Type B pancreatic cell (in vitro differentiated cells): ENCODE data around the gene RB1. TPM values are rescaled to one million over a fixed set of nuclear protein-coding genes. Genes with fewer than 3 reads are reported as not detected.

Source experiments
- DNase-seq: peaks from one replicate; pipeline ENCODE4 v3.0.0; 2021; ENCODE audit warnings: mixed read lengths; ENCODE audit not compliant: unreplicated experiment; ENCODE audit errors: extremely low spot score
- H3K27ac Mint-ChIP-seq: 2 replicates; pipeline ENCODE4 v1.8.0; 2021; ENCODE audit warnings: mild to moderate bottlenecking, mixed read lengths
- H3K27me3 Mint-ChIP-seq: 2 replicates; pipeline ENCODE4 v1.8.0; 2021; ENCODE audit warnings: mixed read lengths
- H3K36me3 Mint-ChIP-seq: 2 replicates; pipeline ENCODE4 v1.8.0; 2021; ENCODE audit warnings: mixed read lengths
- H3K4me1 Mint-ChIP-seq: one replicate; pipeline ENCODE4 v1.8.0; 2021; ENCODE audit warnings: mixed read lengths; ENCODE audit not compliant: unreplicated experiment
- H3K4me3 Mint-ChIP-seq: 2 replicates; pipeline ENCODE4 v1.8.0; 2021; ENCODE audit warnings: mild to moderate bottlenecking, mixed read lengths
- H3K9me3 Mint-ChIP-seq: 2 replicates; pipeline ENCODE4 v1.8.0; 2021; ENCODE audit warnings: mixed read lengths
- total RNA-seq: library from RNA; stranded (reverse); gene quantifications from 2 replicates; pipeline ENCODE4 v1.2.1, GENCODE V29; 2021; ENCODE audit warnings: low replicate concordance
- TF ChIP-seq, protein P1 (sequence below): fragments of 200-600 bp; sonication (generic); conservative IDR thresholded peaks from 2 replicates; pipeline ENCODE4 v1.5.0; 2021; ENCODE audit warnings: antibody characterized with exemption, mild to moderate bottlenecking

RB1 gene
- total RNA-seq, 1 donor from 2014 or later: 26.6 TPM

DNA sequence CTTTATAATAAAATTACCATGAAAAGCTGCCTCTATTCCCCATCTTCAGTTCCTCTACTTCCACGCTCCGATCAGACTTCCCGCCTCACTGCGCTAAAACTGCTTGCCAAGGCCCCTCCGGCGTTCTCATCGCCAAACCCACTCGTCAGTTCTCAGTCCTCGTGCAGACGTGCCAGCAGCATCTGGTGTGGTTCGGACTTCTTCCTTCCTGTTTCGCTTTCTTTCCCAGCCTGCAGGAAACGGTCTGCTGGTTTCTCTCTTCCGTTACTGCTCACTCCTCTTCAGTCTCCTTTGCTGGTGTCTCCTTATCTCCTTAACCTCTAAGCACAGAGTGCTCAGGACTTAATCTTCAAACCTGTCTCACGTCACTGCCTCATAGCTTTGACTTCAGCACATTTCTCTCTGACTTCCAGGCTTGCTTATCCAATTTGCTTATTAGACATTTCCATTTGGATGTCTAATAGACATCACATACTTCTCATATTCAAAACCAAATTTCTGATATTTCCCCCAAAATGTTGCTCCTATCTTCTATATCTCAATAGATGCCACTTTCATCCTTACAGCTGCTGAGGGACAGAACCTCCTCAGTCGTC, 189.0 kb downstream of the RB1 start:
- DNase-seq: no peak
- peaks cover 6% of the 10 kb centered on the region for H3K36me3 Mint-ChIP-seq
- no peak overlapping the region for H3K4me3 Mint-ChIP-seq
- no peaks in the 10 kb centered on the region for H3K9me3 Mint-ChIP-seq
- H3K4me1 Mint-ChIP-seq: peaks cover 5% of the 10 kb centered on the region
- no peak overlapping the region for H3K27ac Mint-ChIP-seq
- no peaks in the 10 kb centered on the region for H3K27me3 Mint-ChIP-seq
- TF ChIP-seq, protein P1, sequence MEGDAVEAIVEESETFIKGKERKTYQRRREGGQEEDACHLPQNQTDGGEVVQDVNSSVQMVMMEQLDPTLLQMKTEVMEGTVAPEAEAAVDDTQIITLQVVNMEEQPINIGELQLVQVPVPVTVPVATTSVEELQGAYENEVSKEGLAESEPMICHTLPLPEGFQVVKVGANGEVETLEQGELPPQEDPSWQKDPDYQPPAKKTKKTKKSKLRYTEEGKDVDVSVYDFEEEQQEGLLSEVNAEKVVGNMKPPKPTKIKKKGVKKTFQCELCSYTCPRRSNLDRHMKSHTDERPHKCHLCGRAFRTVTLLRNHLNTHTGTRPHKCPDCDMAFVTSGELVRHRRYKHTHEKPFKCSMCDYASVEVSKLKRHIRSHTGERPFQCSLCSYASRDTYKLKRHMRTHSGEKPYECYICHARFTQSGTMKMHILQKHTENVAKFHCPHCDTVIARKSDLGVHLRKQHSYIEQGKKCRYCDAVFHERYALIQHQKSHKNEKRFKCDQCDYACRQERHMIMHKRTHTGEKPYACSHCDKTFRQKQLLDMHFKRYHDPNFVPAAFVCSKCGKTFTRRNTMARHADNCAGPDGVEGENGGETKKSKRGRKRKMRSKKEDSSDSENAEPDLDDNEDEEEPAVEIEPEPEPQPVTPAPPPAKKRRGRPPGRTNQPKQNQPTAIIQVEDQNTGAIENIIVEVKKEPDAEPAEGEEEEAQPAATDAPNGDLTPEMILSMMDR: no peak

DNA sequence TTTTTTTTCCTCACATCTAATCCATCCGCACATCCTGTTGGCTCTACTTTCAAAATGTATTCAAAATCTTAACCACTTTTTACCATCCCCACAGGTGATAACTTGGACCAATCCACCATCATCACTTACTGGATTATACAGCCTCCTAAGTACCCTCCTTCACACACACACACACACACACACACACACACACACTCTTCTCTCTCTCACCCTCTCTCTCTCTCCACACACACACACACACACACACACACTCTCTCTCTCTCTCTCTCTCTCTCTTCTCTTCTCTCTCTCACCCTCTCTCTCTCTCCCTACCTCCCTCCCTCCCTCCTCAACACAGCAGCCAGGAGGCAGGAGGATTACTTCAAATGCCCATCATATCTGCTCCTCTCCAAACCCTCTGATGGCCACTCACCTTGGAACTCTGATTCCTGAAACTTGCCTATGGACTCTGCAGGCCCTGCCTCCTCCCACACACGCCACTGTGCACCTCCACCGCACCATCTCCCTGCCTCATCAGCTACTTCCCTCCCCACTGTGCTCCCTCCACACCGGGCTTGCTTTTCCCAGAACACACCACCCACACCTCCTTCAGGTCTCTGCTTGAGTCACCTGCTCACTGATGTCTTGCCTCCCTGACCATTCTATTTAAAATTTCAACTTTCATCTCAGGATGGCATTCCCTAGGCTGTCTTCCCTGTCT, 189.7 kb downstream of the RB1 start:
- peaks cover 5% of the 10 kb centered on the region for H3K4me1 Mint-ChIP-seq
- TF ChIP-seq, protein P1: no peak
- no peak overlapping the region for H3K4me3 Mint-ChIP-seq
- H3K36me3 Mint-ChIP-seq: peaks cover 5% of the 10 kb centered on the region
- H3K9me3 Mint-ChIP-seq: no peaks in the 10 kb centered on the region
- H3K27ac Mint-ChIP-seq: no peak overlapping the region
- H3K27me3 Mint-ChIP-seq: no peaks in the 10 kb centered on the region
- no peak for DNase-seq

DNA sequence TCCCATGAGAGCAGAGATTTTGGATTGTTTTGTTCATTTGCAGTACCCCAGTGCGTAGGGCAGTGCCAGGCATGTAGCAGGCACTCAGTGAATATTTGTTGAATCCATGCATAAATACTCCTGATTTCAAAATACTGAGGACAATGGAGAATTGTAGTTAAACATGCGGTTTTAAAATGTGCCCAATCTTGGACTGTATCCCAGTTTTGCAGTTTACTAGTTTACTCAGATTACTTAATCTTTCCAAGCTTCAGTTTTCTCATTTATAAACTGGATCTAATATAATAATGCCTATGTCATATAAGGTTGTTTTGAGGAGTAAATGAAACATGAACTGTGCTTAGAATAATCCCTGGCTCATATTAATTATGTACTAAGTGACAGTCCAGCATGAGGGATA, 190.3 kb downstream of the RB1 start:
- TF ChIP-seq, protein P1: no peak
- Mint-ChIP-seq H3K4me3 (no peak overlapping the region), H3K36me3 (peaks cover 8% of the 10 kb centered on the region), H3K27me3 (no peaks in the 10 kb centered on the region), H3K9me3 (no peaks in the 10 kb centered on the region), H3K27ac (no peak overlapping the region), H3K4me1 (peaks cover 5% of the 10 kb centered on the region)
- DNase-seq: no peak

DNA sequence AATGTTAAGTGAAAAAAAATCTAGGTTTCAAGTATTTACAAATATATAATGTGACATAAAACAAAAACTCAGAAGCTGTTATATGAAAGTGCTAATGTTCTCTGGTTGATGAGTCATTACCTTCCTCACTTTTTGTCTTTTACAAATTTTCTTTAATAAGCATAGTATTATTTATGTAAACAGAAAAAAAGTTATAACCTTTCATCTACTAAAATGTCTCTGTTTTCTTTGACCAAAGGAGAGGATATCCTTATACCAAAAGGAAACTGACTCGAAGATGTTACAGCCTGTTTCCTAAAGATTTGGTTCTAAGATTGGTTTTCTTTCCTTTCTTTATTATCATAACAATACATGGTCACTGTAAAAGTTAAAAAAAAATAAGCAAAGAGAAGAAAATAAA, 191.3 kb downstream of the RB1 start:
- peaks cover 4% of the 10 kb centered on the region for H3K36me3 Mint-ChIP-seq
- DNase-seq: no peak
- H3K4me1 Mint-ChIP-seq: peaks cover 5% of the 10 kb centered on the region
- H3K9me3 Mint-ChIP-seq: no peaks in the 10 kb centered on the region
- TF ChIP-seq, protein P1: no peak
- no peak overlapping the region for H3K27ac Mint-ChIP-seq
- no peak overlapping the region for H3K4me3 Mint-ChIP-seq
- H3K27me3 Mint-ChIP-seq: no peaks in the 10 kb centered on the region

DNA sequence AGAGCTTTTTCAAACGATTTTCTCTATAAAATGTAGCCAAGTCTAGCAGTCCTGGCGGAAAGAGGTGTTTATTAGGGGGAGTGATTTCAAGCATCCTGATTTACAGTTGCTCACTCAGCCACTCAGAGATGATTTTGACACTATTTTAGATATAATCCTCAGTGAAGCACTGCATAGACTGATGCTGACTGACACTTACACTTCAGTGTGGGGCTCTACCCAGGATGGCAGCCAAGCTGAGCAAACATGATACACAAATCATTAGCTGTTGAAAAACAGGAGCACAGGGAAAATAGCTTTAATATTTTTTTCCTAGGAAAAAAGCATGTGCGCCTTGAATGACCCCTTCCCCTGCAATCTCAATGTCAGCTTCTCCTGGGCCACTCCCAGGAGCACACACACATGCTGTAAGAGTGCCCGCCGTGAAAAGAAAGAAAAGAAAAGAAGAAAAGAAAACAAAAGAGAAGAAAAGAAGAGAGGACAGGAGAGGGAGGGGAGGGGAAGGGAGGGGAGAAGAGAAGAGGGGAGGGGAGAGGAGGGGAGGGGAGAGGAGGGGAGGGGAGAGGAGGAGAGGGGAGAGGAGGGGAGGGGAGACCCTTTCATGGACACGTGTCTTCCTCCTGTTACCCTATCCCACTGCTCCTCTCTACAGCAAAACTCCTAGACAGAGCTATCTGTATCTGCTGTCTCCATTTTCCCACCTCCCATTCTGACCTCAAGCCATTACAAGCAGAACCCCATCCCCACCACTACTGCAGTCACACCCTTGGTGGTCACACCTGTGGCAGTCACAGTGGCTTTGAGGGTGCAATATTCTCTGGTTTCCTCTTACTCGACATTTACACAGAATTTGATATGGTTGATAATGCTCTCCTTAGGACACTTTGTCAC, 193.0 kb downstream of the RB1 start:
- Mint-ChIP-seq H3K36me3 (peaks cover 8% of the 10 kb centered on the region), H3K4me3 (no peak overlapping the region), H3K27ac (no peak overlapping the region), H3K27me3 (no peaks in the 10 kb centered on the region), H3K9me3 (no peaks in the 10 kb centered on the region), H3K4me1 (peaks cover 5% of the 10 kb centered on the region)
- no peak for DNase-seq
- TF ChIP-seq, protein P1: no peak
